HUES48 (cell line): ENCODE results near the gene RFESD.

Experiments
- H3K27ac ChIP-seq: one replicate; pipeline ENCODE4 v1.7.0; 2013; ENCODE audit warnings: low read depth, low read length, inconsistent platforms
- H3K27me3 ChIP-seq: 2 replicates; pipeline ENCODE4 v1.6.1; 2013; ENCODE audit warnings: mild to moderate bottlenecking, low read length; ENCODE audit not compliant: control insufficient read depth, insufficient read depth
- H3K36me3 ChIP-seq: 2 replicates; pipeline ENCODE4 v1.6.1; 2013; ENCODE audit warnings: low read length; ENCODE audit not compliant: control insufficient read depth, insufficient read depth
- H3K4me1 ChIP-seq: 2 replicates; pipeline ENCODE4 v1.6.1; 2013; ENCODE audit warnings: mild to moderate bottlenecking, low read length; ENCODE audit not compliant: control insufficient read depth, insufficient read depth
- H3K4me3 ChIP-seq: 2 replicates; pipeline ENCODE4 v1.5.1; 2013; ENCODE audit warnings: mild to moderate bottlenecking, low read depth, low read length
- H3K9ac ChIP-seq: 2 replicates; pipeline ENCODE4 v1.6.1; 2013; ENCODE audit warnings: mild to moderate bottlenecking, low read depth, low read length, moderate library complexity
- H3K9me3 ChIP-seq: 2 replicates; pipeline ENCODE4 v1.6.1; 2013; ENCODE audit warnings: low read length; ENCODE audit not compliant: control insufficient read depth, insufficient read depth

The RFESD gene

DNA sequence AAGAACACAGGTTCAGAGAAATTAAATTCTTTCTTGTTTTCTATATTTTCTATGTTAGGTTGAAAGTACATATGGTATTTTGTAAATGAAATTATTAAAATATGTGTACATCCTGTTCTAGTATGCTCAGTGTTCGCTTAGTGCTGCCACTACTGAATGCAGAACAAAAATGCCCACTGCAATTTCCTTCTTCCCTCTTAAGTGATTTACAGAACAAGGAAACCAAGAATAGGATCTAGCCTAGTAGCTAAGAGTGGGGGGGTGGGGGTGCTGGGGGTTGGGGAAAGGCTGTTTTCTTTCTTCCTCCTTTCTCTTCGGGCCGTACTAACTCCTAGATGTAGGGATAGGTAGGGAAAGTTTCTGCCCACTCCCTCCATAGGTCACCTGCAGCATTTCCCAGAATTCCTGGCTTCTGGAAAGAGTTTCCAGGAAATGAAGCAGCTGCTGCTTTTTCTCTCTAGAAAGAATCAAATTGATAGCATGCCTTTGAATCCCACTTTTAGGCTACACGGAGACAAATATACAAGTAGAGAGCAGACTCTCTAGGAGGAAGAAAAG is 20.6 kb downstream of the RFESD start:
- Histone ChIP-seq H3K4me1 (no peaks in the 10 kb centered on the region), H3K9me3 (no peaks in the 10 kb centered on the region), H3K4me3 (no peak overlapping the region), H3K9ac (no peak overlapping the region), H3K27ac (no peak overlapping the region), H3K27me3 (no peaks in the 10 kb centered on the region), H3K36me3 (no peaks in the 10 kb centered on the region)

DNA sequence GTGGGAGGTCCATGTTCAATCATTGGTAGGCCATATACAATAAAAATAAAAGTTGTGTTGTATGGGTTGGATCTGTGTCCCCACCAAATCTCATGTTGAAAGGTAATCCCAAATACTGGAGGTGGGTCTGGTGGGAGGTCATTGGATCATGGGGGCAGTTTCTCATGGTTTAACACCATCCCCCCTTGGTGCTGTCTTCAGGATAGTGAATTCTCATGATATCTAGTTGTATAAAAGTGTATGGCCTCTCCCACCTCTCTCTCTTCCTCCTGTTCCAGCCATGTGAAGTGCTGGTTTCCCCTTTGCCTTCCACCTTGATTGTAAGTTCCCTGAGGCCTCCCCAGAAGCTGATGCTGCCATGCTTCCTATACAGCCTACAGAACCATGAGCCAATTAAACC is 21.1 kb downstream of the RFESD start:
- no peaks in the 10 kb centered on the region for H3K36me3 ChIP-seq
- no peak overlapping the region for H3K27ac ChIP-seq
- H3K27me3 ChIP-seq = no peaks in the 10 kb centered on the region
- H3K4me3 ChIP-seq = no peak overlapping the region
- H3K9ac ChIP-seq = no peak overlapping the region
- no peaks in the 10 kb centered on the region for H3K9me3 ChIP-seq
- no peaks in the 10 kb centered on the region for H3K4me1 ChIP-seq

DNA sequence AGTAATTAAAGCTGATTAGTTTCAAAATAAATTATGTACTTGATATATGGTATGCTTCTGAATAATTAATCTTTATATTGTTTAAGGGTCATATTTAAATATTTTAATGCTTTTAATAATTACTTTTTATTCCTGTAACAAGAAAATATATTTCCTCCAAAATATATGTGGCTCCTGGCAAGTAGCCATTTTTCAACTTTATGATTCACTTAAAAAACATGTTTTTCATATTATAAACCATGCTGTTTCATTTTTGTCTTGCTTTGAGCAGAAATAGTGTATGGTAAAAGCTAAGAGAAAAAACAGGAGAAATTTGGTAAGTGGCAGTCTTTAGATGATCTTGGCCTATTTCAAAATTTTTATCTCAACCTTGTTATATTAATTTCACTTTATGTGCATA is 21.6 kb downstream of the RFESD start:
- H3K9me3 ChIP-seq = no peaks in the 10 kb centered on the region
- H3K36me3 ChIP-seq = no peaks in the 10 kb centered on the region
- no peaks in the 10 kb centered on the region for H3K27me3 ChIP-seq
- no peak overlapping the region for H3K27ac ChIP-seq
- H3K4me1 ChIP-seq = no peaks in the 10 kb centered on the region
- no peak overlapping the region for H3K4me3 ChIP-seq
- H3K9ac ChIP-seq = no peak overlapping the region

DNA sequence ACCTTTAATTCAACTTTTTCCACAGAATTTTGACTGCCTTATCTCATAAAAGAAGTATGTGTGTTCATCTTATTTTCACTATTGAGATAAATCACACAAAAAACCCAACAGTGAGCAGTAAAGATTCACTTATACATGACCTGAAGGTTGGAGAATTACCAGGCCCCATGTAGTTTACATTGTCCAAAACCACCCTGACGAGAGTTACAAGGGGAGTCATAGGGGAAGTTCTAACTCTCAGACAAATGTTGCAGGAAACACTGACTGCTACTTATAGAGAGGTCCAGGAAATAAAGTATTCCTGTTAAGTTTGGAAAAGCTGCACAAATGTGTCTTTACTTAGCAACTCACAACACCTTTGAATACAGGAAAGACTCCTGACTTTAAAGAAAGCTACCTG is 22.2 kb downstream of the RFESD start:
- H3K27ac ChIP-seq = peak overlapping the region; percentile 66
- no peaks in the 10 kb centered on the region for H3K4me1 ChIP-seq
- no peak overlapping the region for H3K9ac ChIP-seq

DNA sequence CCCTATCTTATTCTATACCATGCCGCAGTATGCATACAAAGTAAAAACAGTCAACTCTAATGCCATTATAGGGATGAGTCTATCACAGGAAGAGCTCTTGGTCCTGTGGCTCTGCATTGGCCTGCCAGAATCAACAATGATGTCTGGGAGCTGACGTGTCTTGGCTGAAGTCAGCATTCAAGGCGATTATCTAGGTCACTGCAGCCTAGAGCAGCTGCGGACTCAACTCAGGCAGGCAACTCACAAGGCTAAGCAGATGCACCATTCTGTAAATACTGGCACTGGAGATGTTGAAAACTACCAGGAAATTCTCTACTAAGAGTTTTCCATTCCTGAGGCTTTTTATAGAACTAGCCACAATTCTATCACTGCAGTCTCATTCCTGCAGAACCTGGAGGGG is 23.0 kb downstream of the RFESD start:
- no peak overlapping the region for H3K9ac ChIP-seq
- peak overlapping the region; percentile 66 for H3K27ac ChIP-seq
- H3K27me3 ChIP-seq = no peaks in the 10 kb centered on the region
- no peaks in the 10 kb centered on the region for H3K9me3 ChIP-seq
- H3K4me1 ChIP-seq = no peaks in the 10 kb centered on the region
- H3K36me3 ChIP-seq = no peaks in the 10 kb centered on the region
- H3K4me3 ChIP-seq = no peak overlapping the region

More for the DNA sequence above, 22.2 kb downstream of the RFESD start:
- Histone ChIP-seq H3K4me3 (no peak overlapping the region), H3K36me3 (no peaks in the 10 kb centered on the region), H3K9me3 (no peaks in the 10 kb centered on the region), H3K27me3 (no peaks in the 10 kb centered on the region)

DNA sequence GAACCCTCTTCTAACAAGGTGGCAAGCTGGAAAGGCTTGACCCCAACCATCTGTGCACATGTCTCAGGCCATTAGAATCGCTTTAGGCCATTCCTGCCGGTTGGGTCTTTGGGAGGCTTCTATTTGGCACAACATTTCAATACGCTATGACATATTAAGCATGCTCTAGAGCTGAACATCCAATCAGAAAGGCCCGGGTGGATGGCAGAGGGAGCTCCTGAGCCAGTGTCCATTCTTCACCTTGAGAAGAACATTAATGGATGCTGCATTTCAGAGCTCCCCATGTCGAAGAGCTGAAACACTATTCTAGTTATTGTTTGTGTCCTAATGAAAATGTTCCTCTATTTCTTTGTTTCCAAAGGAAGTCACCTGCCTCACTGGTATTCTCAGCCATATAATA is 23.4 kb downstream of the RFESD start:
- Histone ChIP-seq H3K36me3 (no peaks in the 10 kb centered on the region), H3K27me3 (no peaks in the 10 kb centered on the region), H3K4me3 (no peak overlapping the region), H3K4me1 (no peaks in the 10 kb centered on the region), H3K9ac (no peak overlapping the region), H3K27ac (no peak overlapping the region), H3K9me3 (no peaks in the 10 kb centered on the region)

DNA sequence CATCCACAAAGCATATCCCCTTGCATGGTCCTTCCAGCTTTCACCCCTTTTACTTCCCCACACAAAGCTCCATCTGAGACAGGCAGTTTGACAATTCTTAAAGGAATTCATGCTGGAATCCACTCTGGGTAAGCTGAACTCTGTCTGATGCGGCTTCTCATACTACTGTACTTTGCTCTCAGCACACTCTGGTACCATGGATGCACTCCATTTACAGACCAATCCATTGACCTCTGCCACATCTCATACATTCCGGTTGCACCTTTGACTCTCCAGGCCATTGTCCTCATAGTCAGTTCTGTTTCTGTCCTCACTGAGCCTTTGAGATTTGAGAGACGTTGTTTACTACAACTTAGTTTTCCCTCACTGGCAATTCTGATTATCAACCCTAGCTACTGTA is 24.0 kb downstream of the RFESD start:
- H3K36me3 ChIP-seq = no peaks in the 10 kb centered on the region
- no peak overlapping the region for H3K27ac ChIP-seq
- no peaks in the 10 kb centered on the region for H3K27me3 ChIP-seq
- no peak overlapping the region for H3K4me3 ChIP-seq
- H3K9ac ChIP-seq = no peak overlapping the region
- H3K4me1 ChIP-seq = no peaks in the 10 kb centered on the region
- H3K9me3 ChIP-seq = no peaks in the 10 kb centered on the region

DNA sequence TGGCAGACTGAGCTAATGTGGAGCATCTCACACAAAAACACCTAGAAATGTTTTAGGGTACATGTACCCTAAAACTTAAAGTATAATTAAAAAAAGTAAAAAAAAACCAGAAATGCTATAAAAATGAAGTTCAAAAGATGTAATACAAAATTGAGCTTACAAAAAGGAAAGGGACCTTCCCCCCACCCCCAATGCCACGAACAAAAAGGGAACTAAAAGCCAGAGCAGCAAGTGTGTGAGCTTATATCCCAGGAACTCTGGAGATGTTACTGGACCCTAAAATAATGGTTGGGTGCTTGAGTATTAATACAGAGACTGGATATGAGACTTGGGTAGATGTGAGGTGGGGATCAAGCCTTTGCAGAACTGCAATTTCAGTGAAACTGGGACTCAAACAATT is 25.2 kb downstream of the RFESD start:
- Histone ChIP-seq H3K27ac (no peak overlapping the region), H3K36me3 (no peaks in the 10 kb centered on the region), H3K9ac (no peak overlapping the region), H3K4me3 (no peak overlapping the region), H3K4me1 (no peaks in the 10 kb centered on the region), H3K9me3 (no peaks in the 10 kb centered on the region), H3K27me3 (no peaks in the 10 kb centered on the region)

DNA sequence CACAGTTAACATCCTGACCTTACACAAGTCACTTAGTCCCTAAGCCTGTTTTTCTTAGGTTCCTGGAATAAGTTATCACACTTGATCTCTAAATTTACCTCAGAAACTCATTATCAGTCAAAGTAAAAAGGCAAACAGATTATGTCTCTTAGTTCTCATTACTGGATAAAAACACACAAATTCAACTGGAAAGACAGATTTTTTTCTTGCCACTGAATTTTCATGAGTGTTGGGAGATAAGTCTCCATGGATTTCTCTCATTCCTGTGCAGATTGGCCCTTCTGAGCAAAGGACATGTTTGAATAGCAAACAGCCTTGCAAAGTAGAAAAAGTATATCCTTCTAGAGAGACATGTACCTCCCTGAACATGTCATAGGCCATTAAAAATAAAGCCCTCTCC is 26.1 kb downstream of the RFESD start:
- Histone ChIP-seq H3K36me3 (no peaks in the 10 kb centered on the region), H3K27me3 (no peaks in the 10 kb centered on the region), H3K9ac (no peak overlapping the region), H3K4me3 (no peak overlapping the region), H3K4me1 (no peaks in the 10 kb centered on the region), H3K9me3 (no peaks in the 10 kb centered on the region), H3K27ac (no peak overlapping the region)

DNA sequence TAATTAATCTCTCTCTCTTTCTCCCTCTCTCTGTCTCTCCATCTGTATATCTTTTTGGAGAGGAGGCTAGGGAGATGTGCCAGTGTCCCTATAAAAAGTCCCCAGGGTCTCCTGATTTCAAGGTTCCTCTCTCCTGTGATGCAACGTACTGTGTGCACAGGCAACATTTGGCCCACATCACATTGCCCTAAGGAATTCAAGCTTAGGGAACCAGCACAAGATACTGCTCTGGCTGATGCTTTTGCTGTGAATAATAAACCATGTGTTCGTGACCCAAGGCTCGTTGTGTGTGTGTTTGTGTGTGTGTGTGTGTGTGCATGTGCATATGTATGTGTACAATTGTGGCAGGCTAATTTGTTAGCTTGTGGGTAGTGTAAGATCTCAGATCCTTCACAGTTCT is 26.5 kb downstream of the RFESD start:
- Histone ChIP-seq H3K36me3 (no peaks in the 10 kb centered on the region), H3K27ac (no peak overlapping the region), H3K4me3 (no peak overlapping the region), H3K27me3 (no peaks in the 10 kb centered on the region), H3K4me1 (no peaks in the 10 kb centered on the region), H3K9ac (no peak overlapping the region), H3K9me3 (no peaks in the 10 kb centered on the region)

DNA sequence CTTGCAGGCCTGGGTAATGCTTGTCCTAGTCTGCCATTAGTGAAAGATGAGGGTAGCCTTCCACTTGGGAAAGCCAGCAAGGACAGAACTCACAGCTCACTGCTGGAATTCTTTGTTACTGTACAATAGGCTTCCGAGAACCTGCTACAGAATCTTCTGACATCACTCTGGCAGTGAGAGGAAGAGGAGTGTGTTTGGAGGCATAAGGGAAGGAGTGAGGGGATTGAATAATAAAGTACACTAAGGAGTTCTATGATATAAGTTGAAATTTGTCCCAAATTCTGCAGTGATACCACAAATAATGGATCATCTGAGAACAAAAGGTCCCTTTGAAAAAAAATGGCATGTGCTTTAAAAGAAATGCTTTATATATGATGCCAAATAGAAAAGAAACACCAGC is 36.3 kb downstream of the RFESD start, which contains the start of gene SPATA9:
Gene SPATA9, minus strand, starts transcription at position 101 of the 400 bp plus-strand sequence. CDS start 137 bp downstream, outside the sequence.
- Histone ChIP-seq H3K4me1 (peaks cover 12% of the 10 kb centered on the region), H3K9me3 (no peaks in the 10 kb centered on the region), H3K27me3 (no peaks in the 10 kb centered on the region; the same call in 1 of the 2 replicates), H3K27ac (no peak within 1 kb of the TSS), H3K36me3 (no peaks in the 10 kb centered on the region), H3K9ac (no peak within 1 kb of the TSS), H3K4me3 (no peak within 1 kb of the TSS)

DNA sequence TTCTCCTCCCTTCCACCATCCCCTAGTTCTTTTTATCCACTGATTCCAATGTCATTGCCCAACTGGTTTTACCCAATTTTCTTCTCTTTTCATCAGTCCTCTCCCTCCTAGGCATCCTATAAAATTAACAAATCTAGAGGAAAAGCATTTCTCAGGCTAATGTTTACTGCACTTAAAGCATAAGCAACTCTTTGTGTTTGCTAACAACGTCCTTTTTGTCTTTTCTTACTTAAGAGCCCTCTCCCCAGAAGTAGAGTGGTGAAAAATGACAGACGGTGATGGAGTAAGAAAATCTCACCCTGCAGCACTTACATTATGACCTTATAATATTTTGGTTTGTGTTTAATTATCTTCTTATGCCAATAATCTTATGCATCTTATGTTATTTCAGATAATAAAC is 37.8 kb downstream of the RFESD start:
- Histone ChIP-seq H3K9me3 (no peaks in the 10 kb centered on the region), H3K4me1 (peaks cover 12% of the 10 kb centered on the region), H3K27me3 (no peaks in the 10 kb centered on the region; the same call in 1 of the 2 replicates), H3K9ac (no peak overlapping the region), H3K4me3 (no peak overlapping the region), H3K36me3 (no peaks in the 10 kb centered on the region), H3K27ac (no peak overlapping the region)
